Cardiac ventricle fibroblast (primary cell): ENCODE data around the gene GSTA1. TPM values are rescaled to one million over a fixed set of nuclear protein-coding genes. Genes with fewer than 3 reads are reported as not detected.

Source experiments
- total RNA-seq: library from RNA; depleted of rRNA; stranded (reverse); fragments of >200 nt; gene quantifications from 2 replicates; pipeline ENCODE4 v1.2.3, GENCODE V29; 2015

Gene GSTA1
- total RNA-seq, result not detected in 2 replicates

DNA sequence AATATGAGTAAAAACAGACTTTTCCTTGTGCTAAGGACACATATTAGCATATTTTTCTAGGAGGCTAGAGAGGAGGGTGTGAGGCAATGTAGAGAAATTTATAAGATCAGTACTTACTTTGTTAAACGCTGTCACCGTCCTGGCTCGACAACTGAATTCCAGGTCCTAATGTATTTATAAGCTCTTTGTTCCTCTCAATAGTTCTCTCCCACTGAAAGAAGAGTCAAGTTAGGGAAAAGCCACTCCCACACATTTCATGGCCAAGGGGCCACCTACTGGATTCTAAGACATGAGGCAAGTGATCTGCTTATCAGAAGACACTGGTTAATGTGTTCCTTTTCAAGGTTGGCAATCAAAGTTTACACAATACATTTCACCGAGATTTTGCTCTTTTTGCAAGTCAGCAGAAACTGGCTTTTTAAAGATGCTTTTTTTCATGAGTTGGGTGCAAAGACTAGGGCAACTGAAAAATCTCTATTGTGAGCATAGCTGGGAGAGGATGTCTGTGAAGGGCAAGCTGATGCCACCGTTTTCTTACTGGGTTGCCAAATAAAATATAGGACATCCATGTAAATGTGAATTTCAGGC is at the start of gene GSTA1:
GSTA1 (minus strand) TSS at position 149 of the 588 bp plus-strand sequence. CDS start 4,549 bp downstream, outside the sequence.

DNA sequence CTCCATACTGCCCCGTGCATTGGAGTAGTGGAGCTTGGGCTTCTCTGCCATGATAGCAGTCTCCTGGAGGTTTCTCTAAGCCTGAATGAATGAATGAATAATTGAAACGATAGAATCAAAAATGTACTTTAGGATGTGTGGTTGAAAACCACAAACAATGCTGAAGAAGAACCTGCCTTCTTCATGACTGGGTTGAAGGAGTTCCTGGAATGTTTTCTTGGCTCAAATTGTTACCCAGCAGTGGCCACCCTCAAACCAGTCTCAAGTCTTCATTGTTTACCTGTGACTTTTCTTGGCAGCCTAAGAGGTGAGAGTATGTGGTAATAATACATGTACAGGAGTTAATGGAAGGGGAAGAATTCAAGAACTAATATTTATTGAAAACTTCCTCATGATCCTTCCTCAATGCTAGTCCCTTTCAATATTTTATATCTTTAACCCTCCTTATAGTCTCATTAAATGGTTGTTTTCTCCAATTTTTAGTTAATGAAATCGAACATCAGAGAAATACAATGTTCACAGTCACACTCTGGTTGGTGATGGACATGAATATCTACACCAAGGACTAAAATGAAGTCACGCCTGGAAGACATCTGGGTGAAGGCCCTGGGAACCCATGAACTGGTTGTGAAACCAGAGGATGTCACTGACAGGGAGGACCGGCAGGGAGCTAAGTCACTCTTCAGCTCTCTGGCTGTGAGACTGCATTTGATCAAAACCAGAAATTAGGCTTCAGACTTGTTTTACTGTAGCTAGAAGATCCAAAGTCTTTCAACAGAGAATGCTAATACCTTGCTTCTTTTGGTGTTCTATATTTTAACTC is 37.4 kb upstream of the GSTA1 start, which contains the start of gene GSTA5:
GSTA5 (minus strand) TSS at position 51 of the 823 bp plus-strand sequence.

DNA sequence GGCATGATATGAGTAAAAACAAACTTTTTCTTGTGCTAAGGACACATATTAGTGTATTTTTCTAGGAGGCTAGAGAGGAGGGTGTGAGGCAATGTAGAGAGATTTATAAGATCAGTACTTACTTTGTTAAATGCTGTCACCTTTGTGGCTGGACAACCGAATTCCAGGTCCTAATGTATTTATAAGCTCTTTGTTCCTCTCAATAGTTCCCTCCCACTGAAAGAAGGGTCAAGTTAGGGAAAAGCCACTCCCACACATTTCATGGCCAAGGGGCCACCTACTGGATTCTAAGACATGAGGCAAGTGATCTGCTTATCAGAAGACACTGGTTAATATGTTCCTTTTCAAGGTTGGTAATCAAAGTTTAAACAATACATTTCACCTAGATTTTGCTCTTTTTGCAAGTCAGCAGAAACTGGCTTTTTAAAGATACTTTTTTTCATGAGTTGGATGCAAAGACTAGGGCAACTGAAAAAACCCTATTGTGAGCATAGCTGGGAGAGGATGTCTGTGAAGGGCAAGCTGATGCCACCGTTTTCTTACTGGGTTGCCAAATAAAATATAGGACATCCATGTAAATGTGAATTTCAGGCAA is 40.2 kb downstream of the GSTA1 start, which contains the start of gene GSTA2:
GSTA2 (minus strand) TSS at position 154 of the 595 bp plus-strand sequence. CDS start 5,528 bp downstream, outside the sequence.

Other genes starting within 250 kb of the GSTA1 start
- 125 and 132 TPM in 2 replicates for gene TRAM2, start 226.8 kb downstream of the GSTA1 start, total RNA-seq
- 29.8 and 36.9 TPM in 2 replicates for gene TMEM14A, start 132.7 kb downstream of the GSTA1 start, total RNA-seq
- not detected in 2 replicates for gene GSTA2, start 40.3 kb downstream of the GSTA1 start, total RNA-seq
- gene GSTA5, start 37.0 kb upstream of the GSTA1 start, total RNA-seq, result not detected in 2 replicates
- gene GSTA3, start 105.9 kb upstream of the GSTA1 start, total RNA-seq, result not detected in 2 replicates
- 64.0 and 65.0 TPM in 2 replicates for gene GSTA4, start 191.5 kb upstream of the GSTA1 start, total RNA-seq